NK-92 (cell line): ENCODE results near the gene ARL8B.
"Not testable (repeated sequence)": the region's sequence is repeated elsewhere in the genome, so short reads cannot be mapped to it uniquely, and the experiment has no call there.

Experiments
- DNase-seq: peaks from one replicate; lab custom pipeline; 2025; ENCODE audit not compliant: unreplicated experiment; lab: John Stamatoyannopoulos, UW

Gene ARL8B

DNA sequence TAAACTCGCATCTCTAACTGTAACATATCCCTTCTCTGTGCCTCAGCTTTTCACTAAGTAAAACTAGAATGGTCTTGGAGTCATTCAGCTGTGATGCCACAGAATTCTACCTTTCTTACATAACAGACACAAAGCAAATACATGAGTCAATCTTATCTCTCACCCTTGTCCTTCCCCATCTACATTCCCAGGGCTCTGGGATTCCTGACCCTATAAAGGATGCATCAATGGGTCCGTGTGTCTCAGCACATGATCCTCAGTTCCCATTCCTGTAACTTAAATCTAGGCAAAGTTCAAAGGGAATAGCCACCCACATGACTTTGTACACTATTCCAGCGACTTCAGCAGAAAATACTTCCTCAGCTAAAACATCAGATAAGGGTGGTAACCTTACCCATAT is 11.8 kb upstream of the ARL8B start:
- no peak for DNase-seq

DNA sequence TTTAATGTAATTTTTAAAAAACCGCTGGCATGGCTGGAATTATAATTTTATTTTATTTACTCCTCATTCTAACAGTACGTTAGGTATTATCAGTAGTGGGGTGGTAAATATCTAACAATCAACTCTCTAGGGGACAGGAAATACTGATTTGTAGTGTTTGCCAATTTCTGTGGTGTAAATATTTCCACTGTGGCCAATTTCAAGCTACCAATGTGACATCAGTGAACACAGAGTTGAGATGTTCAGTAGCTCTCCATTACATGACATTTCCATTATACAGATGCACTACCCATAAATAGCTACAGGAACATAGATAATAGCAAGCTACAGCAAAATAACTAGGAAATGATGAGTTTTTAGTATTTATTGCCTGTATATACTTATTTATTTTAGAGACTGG is 10.0 kb upstream of the ARL8B start:
- DNase-seq = no peak

DNA sequence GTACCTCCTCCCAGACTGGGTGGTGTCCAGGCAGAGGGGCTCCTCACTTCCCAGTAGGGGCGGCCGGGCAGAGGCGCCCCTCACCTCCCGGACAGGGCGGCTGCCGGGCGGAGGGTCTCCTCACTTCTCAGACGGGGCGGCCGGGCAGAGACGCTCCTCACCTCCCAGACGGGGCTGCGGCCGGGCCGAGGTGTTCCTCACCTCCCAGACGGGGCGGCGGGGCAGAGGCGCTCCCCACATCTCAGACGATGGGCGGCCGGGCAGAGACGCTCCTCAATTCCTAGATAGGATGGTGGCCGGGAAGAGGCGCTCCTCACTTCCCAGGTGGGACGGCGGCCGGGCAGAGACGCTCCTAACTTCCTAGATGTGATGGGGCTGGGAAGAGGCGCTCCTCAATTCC is 8.4 kb upstream of the ARL8B start:
- not testable (repeated sequence) for DNase-seq

DNA sequence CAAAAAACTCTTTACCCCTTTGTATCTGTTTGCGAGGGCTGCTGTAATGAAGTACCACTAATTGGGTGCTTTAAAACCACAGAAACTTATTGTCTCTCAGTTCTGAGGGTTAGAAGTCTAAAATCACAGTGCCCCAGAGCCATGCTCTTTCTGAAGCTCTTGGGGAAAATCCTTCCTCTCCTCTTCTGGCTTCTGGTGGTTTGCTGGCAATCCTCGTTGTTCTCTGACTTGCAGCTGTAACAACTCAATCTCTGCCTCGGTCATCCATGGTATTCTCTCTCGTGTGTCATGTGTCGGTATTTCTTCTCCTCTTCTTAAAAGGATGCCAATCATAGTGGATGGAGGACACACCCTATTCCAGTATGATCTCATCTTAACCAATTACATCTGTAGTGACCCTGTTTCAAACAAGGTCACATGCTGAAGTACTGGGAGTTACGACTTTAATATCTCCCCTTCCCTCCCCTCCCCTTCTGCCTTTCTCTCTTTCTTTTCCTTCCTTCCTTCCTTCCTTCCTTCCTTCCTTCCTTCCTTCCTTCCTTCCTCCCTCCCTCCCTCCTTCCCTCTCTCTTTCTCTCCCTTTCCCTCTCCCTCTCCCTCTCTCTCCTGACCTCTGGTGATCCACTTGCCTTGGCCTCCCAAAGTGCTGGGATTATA is 6.5 kb upstream of the ARL8B start:
- no peak for DNase-seq

DNA sequence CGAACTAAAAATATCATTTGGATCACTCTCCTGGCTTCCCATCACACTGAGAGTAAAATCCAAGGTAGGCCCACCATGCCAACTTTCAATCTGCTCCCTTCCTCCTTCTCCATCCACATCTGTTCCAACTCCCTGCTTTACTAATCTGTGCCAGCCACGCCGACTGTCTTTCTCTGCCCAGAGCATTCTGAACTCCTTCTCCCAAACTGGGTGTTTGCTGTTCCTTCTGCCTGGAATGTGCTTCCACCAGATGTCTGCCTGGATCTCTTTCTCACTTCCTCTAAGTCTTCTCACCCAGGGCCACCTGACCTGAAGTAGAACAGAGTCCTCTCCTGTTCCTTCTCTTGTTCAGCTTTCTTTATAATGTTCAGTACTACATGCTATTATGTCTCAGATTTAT is 5.6 kb upstream of the ARL8B start:
- DNase-seq = no peak

DNA sequence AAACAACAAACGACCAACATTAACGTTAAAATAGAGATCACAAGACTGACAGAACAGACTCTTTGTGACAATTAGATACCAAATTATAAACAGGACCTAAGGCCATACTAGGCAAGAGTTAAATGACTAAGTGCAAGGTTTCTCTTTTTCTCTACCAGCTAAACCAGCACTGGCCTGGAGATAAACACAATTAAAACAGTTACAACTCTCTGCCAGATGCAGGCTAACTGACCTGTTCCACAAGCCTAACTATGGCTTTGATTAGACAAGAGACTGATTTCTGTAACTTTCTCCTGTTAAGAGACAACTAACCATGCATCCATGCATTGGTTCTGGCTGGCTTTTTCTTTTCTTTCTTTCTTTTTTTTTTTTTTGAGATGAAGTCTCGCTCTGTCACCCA is 1.6 kb upstream of the ARL8B start:
- no peak for DNase-seq

DNA sequence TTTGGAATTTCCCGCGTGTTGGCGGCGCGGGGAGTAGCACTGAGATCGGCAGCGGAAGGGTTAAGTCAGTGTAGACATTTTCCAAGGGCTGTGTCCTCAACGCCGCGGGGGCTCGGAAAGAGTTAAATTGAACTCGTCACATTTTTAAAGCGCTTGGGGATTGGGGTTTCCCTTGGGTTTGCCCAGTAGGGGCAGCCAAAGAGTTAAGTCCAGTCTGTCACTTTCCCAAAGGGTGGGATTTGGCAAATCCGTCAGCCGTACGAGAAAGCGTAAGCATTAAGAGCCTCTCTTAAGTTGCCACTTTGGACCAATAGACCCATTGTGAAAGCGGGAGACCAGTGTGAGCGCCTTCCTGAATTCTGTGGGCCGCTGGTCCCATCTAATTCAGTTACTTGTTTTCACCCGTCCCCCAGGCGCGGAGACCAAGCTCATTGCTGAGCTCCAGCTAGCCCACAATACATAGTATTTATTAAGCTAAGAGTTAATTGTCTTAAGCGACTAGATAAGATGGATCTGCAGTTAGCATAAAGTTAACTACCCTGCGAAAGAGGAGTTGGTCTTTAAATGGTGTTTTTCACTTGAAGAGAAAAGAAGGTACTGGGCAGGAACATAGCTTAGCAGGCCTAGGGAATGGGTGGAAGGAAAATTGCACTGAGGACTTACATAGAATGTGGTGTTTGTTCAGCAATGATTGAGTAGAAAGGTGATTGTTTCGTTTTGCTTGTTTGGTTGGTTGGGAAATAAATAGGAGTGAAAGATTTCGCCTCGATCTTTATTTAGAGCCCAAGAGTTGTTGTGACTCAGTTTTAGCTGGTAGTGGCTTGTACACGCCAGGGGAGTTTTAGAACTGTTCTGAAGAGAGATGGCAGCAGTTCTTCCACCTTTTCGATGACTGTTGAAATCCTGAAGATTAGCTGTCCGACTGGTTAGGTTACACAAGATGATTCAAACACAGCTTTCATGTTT is 932 bp downstream of the ARL8B start:
- no peak for DNase-seq

DNA sequence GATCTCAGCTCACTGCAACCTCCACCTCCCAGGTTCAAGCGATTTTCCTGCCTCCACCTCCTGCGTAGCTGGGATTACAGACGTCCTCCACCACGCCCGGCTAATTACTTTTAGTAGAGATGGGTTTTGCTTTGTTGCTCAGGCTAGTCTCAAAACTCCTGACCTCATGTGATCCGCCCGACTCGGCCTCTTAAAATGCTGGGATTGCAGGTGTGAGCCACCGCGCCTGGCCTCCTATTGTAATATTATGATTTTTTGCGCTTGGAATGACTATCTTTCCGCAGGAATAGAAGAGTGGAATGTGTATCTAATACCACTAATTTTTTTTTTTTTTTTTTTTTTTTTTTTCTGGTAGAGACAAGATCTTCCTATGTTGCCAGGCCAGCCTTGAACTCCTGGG is 1.8 kb downstream of the ARL8B start:
- no peak for DNase-seq

DNA sequence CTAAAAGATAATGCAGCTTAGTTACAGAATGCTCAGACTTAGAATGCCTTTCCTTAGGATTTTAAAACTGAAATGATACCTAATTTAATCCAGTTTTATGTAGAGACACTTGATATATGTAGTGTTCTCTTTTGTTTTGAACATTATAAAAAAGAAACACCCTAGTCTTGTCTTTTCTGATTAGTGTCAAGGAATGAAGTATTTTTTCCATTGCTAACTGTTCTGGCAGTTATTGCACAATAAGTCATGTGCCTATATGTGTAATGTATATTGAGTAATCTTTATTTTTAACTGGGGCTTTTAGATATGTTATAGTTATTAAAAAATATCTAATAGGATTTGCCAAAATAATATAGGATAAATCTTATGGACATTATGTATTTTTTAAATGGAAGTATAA is 4.5 kb downstream of the ARL8B start:
- no peak for DNase-seq

DNA sequence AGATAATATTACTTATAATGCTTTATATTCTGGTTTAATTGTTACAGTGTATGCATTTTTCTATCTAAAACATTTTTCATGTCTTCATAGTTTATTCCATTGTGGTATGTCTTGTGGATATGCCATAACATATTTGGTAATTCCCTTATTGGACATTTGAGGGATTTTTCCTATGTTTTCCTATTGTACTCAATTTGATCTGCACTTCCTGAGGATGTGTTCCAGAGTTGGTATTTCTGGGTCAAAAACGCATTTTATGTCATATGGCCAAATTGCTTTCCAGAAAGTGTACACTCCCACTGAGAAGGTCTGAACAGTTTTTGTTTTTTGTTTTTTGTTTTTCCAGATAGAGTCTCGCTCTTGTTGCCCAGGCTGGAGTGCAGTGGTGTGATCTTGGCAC is 6.8 kb downstream of the ARL8B start:
- DNase-seq = no peak

DNA sequence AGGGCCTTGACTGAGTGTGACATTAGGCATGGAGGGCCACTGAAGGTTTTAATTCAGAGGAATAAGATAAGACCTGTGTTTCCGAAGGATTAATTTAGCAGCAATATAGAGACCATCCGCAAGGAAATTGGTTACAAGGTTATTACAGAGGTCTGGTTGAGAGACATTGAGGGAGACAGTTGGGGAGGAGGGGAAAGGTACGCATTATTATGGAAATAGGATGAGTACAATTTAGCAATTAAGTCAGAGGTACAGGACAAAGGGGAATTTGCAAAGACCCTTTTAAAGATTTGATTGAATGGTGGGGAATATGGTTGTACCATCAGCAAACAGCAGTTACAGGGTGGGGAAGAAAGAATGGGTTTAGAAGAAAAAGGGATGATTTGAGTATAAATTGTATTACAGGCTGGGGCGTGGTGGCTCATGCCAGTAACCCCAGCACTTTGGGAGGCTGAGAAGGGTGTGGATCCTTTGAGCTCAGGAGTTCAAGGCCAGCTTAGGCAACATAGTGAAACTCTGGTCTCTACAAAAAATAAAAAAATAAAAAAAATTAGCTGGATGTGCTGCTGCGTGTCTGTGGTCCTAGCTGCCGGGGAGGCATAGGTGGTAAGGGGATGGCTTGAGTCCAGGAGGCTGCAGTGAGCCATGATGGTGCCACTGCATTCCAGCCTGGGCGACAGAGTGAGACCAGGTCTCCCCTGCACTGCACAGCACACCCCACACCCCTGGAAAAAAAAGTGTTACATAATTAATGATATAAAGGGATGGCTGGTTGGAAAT is 11.3 kb downstream of the ARL8B start:
- DNase-seq = no peak

DNA sequence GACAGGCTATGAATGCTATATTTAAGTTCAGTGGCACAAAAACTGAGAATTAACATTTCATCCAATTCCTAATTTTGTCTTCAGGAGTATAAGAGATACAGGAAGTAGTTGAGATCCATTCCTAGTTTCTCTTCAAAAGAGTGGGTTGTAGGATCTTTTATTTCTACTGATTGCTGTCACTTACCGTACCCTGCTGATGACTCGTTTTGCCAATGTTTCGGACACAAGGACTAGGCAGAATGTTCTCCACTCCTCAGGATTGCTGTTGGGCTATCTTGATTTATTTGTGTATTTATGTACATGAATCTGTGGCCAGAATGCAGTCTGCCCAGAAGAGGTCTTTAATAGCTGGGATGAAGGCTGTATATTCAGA is 11.9 kb downstream of the ARL8B start:
- DNase-seq = no peak

DNA sequence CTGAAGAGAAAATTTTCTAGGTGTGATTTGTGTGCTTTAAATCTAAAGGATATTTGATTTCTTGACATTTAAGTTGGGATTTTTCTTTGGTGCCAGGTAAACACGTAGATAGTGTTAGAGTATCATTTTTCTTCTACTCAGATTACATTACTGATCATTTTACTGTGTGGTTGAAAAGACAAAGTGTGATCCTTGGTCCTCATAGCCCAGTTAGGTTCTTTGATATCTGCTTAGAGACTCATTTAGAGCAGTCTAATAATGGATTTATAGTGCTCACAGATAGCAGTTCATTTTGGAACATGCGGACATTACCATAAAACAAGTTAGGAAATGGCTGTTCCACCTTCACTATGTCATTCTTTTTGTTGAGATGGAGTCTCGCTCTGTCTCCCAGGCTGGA is 12.4 kb downstream of the ARL8B start:
- DNase-seq = no peak

DNA sequence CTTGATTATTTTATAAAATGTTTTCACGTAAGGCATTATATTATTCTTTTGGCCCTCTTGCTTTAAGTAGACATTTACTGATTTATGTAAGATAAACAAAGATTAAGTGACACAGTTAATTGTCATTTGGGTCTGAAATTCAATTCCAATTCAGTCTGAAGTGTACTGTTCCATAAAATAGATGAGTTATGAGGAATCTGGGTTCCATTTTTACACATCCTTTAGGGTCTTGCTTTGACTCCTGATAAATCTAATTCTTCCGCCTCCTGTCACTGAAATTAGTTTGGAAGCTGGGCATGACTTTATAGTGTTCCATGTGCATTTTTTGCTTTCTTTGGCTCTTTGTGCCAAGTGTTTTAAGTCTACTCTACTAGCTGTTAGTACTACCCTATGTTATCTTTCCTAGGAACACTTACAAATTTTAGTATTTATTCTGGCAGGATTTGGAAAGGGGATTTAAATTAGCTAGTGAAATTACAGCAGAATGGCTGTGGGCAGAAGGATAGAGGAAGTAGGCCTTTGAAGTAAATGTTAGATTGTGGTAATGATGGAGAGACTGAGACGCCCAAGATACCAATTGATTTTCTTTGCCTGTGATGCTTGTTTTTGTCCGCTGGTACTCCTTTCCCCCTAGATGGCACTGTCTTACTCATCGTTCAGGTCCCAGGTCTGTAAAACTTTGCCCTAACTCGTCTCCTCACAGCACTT is 14.3 kb downstream of the ARL8B start:
- no peak for DNase-seq

DNA sequence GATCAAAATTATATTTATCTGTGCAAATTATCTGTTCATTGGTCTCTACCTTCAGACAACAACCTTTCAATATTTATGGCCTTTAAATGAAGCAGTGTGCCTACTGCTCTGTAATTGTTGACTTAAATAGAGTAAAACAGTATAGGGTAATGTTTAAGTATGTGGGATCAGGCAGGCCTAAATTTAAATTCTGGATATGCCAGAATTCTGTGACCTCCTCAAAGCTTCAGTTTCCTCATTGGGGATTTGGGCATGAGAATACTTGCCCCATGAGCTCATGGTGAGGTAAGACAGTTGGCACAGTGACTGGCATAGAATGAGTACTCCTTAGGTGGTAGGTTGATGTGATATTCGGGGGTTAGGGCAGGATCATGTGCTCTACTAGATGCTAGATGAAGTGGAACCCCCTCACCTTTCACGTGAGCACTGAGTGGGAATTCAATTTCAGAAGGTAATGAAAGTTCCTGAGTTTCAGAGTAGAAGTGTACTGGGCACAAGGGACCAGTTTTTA is 14.9 kb downstream of the ARL8B start:
- no peak for DNase-seq

DNA sequence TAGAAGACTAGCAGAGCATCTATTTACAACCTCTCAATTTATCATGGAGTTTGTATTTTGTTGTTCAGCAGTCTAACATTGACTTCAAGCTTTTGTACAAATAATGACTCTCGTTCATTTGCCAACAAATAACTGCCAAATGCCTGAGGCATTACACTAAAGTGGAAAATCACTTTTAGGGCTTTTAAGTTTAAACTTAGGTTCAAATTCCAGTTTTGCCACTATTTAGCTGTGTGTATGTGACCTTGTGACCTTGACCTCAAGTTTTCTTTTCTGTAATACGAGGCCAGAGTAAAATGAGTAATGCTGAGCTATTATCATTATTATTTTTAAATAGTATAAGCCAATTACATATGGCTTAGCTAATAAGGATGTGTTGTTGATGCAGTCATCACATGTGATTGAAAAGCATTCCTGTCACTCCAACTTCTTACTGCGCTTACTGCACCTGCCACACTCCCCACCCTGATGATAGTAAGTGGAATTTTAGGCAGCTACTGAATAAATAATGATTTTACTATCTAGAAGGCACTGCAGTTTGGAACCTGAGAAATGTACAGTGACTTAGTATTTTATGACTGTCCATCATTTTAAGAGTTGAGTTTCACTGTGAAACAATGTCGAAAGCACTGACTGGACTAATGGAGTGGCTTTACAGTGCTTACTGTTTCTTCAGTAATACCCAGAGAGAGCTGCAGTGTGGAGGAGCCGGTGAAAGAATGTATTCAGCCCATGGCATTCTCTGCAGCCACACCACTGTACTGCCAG is 16.3 kb downstream of the ARL8B start:
- DNase-seq = no peak

DNA sequence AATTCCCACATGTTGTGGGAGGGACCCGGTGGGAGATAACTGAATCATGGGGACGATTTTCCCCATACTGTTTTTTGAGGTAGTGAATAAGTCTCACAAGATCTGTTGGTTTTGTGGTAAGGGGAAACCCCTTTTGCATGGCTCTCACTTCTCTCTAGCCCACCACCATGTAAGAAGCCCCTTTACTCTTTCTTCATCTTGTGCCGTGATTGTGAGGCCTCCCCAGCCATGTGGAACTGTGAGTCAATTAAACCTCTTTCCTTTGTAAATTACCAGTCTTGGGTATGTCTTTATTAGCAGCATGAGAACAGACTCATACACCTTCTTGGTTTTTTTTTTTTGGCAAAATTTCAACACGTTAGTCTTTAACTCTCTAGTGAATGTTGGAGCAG is 18.1 kb downstream of the ARL8B start:
- no peak for DNase-seq

DNA sequence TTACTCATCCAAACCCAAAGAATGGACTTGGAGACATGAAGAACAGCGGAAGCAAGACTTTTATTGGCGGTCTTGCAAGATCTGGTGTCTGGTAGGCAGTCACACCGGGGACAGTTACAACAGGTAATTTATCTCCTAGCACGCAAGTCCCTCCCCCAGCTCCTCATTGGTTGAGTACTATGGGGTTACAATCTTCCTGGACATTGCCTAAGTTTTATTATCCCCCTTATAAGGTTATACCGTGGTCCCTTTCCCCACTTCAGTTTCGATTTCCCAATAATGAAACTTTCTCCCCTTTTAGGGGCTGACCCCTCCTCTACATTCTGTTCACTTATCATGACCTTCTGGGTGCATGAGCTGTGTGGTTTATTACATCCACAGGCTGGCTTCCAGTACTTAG is 18.7 kb downstream of the ARL8B start:
- no peak for DNase-seq

DNA sequence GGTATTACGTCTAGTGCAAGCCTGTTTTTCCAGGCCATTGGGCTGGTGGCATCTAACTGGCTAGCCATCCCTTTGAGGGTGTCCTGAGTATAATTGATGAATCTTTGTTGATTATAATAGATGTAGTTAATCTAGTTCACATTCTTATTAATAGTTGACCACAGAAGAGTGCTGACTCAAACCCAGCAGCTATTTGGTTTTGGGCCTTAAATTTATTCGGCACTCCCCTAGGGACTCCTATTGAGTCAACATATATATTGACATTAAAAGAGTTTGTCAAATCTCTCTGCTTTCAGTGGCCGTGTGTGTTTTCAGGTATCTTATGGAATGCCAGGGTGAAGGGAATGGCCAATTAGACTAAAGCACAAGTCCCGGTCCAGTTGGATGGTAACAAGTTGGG is 19.7 kb downstream of the ARL8B start:
- no peak for DNase-seq

DNA sequence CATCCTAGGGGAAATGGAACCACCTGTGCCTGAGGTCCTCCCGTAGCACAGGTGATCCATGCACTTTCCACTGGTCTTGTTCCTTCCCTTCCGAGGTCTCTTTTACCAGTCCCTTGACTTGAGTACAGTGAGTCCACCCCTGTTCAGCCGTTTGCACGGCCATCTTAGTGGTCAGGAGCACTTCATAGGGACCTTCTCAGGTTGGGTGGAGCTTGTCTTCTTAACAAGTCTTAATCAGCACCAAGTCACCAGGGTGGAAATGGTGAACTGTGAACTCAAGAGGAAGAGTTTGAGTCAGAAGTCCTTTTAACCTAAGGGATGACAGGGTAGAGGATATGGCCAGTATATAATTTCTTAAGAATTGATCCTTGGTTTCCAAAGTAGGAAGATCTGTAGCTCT is 21.4 kb downstream of the ARL8B start:
- no peak for DNase-seq
